Neural crest cell (in vitro differentiated cells): ENCODE results near the gene GLRX5. TPM values are rescaled to one million over a fixed set of nuclear protein-coding genes. Genes with fewer than 3 reads are reported as not detected.
A peak's percentile ranks its signal among the peaks of the same experiment; 100 is the strongest.

Experiments used
- DNase-seq: peaks from one replicate; pipeline ENCODE4 v3.0.0; 2021; ENCODE audit warnings: low read depth, mixed read lengths, low spot score
- H3K27ac Mint-ChIP-seq: one replicate; pipeline ENCODE4 v1.8.0; 2021; ENCODE audit warnings: mild to moderate bottlenecking, mixed read lengths; ENCODE audit not compliant: unreplicated experiment
- H3K27me3 Mint-ChIP-seq: 2 replicates; pipeline ENCODE4 v1.8.0; 2021; ENCODE audit warnings: low read depth, mild to moderate bottlenecking, mixed read lengths
- H3K36me3 Mint-ChIP-seq: 2 replicates; pipeline ENCODE4 v1.8.0; 2021; ENCODE audit warnings: low read depth, mild to moderate bottlenecking, mixed read lengths
- H3K4me1 Mint-ChIP-seq: 2 replicates; pipeline ENCODE4 v1.8.0; 2021; ENCODE audit warnings: mixed read lengths
- H3K4me3 Mint-ChIP-seq: one replicate; pipeline ENCODE4 v1.8.0; 2021; ENCODE audit warnings: mild to moderate bottlenecking, mixed read lengths
- H3K9me3 Mint-ChIP-seq: 2 replicates; pipeline ENCODE4 v1.8.0; 2021; ENCODE audit warnings: mixed read lengths
- total RNA-seq: library from RNA; stranded (reverse); gene quantifications from 2 replicates; pipeline ENCODE4 v1.2.1, GENCODE V29; 2021
- TF ChIP-seq, protein P1 (sequence below): fragments of 200-600 bp; sonication (generic); conservative IDR thresholded peaks from 2 replicates; pipeline ENCODE4 v1.5.0; 2021; ENCODE audit warnings: antibody characterized with exemption, mild to moderate bottlenecking

Gene GLRX5
- total RNA-seq, 1 donor from 2014 or later = 69.3 TPM

DNA sequence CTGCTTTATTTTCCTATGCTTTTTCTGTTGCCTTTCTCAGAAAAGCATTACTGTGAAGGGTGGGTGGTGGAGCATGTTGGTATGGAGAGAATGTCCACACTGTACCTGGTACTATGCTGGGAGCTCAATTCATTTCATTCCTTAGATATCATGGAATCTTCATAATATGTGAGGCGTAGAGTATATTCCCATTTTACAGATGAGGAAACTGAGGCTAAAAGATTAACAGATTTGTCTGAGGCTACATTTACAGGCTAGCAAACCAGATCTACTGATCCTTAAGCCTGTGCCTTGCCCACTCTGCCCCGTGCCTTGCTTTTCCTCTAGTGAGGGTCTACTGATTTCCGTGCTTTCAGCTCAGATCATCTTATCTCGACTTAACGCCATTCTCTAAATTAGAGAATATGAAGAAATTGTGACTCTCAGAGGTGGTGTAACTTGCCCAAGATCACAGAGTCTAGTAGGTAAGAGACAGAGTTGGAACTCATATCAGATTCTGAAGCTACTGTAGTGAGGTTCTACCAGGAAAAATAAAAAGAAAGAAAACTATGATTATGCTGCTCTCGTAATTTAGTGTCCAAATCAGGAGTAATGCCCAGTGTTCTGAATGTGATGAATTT is 5.5 kb downstream of the GLRX5 start:
- TF ChIP-seq, protein P1, sequence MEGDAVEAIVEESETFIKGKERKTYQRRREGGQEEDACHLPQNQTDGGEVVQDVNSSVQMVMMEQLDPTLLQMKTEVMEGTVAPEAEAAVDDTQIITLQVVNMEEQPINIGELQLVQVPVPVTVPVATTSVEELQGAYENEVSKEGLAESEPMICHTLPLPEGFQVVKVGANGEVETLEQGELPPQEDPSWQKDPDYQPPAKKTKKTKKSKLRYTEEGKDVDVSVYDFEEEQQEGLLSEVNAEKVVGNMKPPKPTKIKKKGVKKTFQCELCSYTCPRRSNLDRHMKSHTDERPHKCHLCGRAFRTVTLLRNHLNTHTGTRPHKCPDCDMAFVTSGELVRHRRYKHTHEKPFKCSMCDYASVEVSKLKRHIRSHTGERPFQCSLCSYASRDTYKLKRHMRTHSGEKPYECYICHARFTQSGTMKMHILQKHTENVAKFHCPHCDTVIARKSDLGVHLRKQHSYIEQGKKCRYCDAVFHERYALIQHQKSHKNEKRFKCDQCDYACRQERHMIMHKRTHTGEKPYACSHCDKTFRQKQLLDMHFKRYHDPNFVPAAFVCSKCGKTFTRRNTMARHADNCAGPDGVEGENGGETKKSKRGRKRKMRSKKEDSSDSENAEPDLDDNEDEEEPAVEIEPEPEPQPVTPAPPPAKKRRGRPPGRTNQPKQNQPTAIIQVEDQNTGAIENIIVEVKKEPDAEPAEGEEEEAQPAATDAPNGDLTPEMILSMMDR = no peak
- peaks cover 29% of the 10 kb centered on the region for H3K4me1 Mint-ChIP-seq
- H3K27ac Mint-ChIP-seq = no peak overlapping the region
- no peak for DNase-seq
- peaks cover 2% of the 10 kb centered on the region for H3K36me3 Mint-ChIP-seq
- H3K27me3 Mint-ChIP-seq = no peaks in the 10 kb centered on the region
- H3K9me3 Mint-ChIP-seq = no peaks in the 10 kb centered on the region
- peak overlapping the region; percentile 2 for H3K4me3 Mint-ChIP-seq

DNA sequence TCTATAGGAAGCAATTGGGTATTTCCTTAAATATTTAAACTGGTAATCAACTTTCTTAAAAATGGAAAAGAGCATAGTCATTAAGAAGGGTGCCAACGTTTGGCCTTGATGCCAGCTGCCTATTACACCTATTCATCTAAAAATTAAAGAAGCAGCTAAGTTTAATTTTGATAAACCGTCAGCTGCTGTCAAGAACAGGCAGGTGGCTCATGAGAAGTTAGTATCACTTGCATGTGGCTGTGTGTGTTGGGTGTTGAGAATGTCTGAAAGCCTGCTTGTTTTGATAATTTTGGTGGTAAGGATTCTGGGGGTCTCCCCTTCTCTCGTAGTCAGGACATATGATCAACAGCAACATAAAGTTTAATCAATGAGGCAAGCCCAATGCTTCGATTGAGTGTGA is 6.5 kb downstream of the GLRX5 start:
- Mint-ChIP-seq H3K27ac (no peak overlapping the region), H3K36me3 (peaks cover 2% of the 10 kb centered on the region), H3K4me3 (no peak overlapping the region), H3K4me1 (peaks cover 20% of the 10 kb centered on the region), H3K9me3 (no peaks in the 10 kb centered on the region), H3K27me3 (no peaks in the 10 kb centered on the region)
- DNase-seq = no peak
- TF ChIP-seq, protein P1 = no peak

DNA sequence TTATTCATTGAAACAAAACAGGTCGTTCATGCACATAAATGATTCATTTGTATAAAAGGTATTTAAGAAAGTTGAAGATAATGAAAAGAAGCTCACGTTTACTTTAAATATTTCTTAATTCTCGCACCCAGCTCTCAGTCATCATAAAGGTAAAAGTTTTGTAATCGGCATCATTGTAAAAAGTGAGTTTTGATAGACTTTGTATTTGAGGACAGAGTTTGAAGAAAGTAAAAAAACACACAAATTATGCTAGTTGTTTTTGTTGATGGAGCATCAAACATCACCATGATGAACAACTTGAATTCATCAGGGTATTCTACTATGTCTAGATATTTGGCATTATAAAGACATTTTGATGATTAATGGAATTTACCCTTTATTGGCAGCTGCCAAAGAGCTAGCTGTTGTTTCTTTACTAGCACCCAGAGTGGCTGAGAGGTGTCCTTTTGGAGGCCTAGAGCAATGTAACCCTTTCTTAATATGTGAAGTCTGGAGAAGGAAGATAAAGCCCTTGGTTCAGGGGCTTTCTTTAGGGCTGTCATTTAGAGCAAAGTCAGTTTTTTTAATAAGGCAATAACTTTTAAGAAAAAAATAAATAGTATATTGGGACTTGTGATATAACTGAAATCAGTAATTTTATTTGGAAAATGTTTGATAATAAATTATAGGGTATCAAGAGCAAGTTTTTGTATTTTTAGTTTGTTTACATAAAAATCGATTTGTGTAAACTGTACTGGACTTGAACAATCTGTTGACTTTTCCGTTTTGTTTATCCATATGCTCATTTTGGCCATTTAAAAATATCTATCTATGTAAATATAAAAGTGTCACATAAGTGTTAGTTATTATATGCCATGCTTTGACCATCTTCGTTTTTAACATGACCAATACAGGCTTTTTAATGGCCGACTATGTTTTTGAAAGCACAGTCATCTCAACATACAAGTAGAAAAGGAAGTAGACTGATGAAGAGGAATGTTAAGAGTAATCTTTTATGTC is 7.4 kb downstream of the GLRX5 start:
- TF ChIP-seq, protein P1 = no peak

GRCh38 chr14:95543021-95543420 is 8.2 kb downstream of the GLRX5 start:
- no peak overlapping the region for H3K4me3 Mint-ChIP-seq
- no peaks in the 10 kb centered on the region for H3K27me3 Mint-ChIP-seq
- DNase-seq = no peak
- no peaks in the 10 kb centered on the region for H3K9me3 Mint-ChIP-seq
- H3K36me3 Mint-ChIP-seq = peaks cover 4% of the 10 kb centered on the region
- H3K4me1 Mint-ChIP-seq = peaks cover 7% of the 10 kb centered on the region
- TF ChIP-seq, protein P1 = no peak
- H3K27ac Mint-ChIP-seq = no peak overlapping the region

More for the DNA sequence above, 7.4 kb downstream of the GLRX5 start:
- Mint-ChIP-seq H3K4me1 (peaks cover 11% of the 10 kb centered on the region), H3K27me3 (no peaks in the 10 kb centered on the region), H3K4me3 (no peak overlapping the region), H3K36me3 (peaks cover 2% of the 10 kb centered on the region), H3K9me3 (no peaks in the 10 kb centered on the region), H3K27ac (no peak overlapping the region)
- no peak for DNase-seq

GRCh38 chr14:95544588-95544987 is 9.7 kb downstream of the GLRX5 start:
- Mint-ChIP-seq H3K4me3 (no peak overlapping the region), H3K4me1 (peaks cover 9% of the 10 kb centered on the region), H3K27me3 (no peaks in the 10 kb centered on the region), H3K36me3 (peaks cover 8% of the 10 kb centered on the region), H3K27ac (peak overlapping the region; percentile 65), H3K9me3 (no peaks in the 10 kb centered on the region)
- DNase-seq = no peak
- TF ChIP-seq, protein P1 = no peak
